Body of pancreas (tissue), 4 donors: ENCODE measurements around the gene SATB2. TPM values are rescaled to one million over a fixed set of nuclear protein-coding genes. Genes with fewer than 3 reads are reported as not detected.

Experiments
- ATAC-seq: fragments of 150-250 bp; one replicate; pipeline ENCODE4 v1.9.1; 2016
- DNase-seq, 4 donors: peaks; one replicate each; pipeline ENCODE4 v3.0.0-alpha.2; 2019
- H3K27ac ChIP-seq, 4 donors: fragments of 200-600 bp; sonication (generic); 1 replicate in 3 of 4; 2 replicates in 1 of 4; pipeline versions ENCODE4 v1.5.1 to v1.6.1; 2016 to 2019; ENCODE audit warnings: mild to moderate bottlenecking in 1 of 4, mixed read lengths in 1 of 4, moderate library complexity in 1 of 4
- H3K27me3 ChIP-seq, 2 donors: fragments of 200-600 bp; sonication (generic); one replicate each; pipeline ENCODE4 v1.6.0; 2016; ENCODE audit warnings: mild to moderate bottlenecking in 1 of 2
- H3K36me3 ChIP-seq, 2 donors: fragments of 200-600 bp; sonication (generic); replicated peaks in 1 of 2; 2 replicates each; pipeline ENCODE4 v1.5.1; 2016; ENCODE audit warnings: low read depth in 2 of 2; ENCODE audit not compliant: insufficient read depth in 1 of 2
- H3K4me1 ChIP-seq: fragments of 200-600 bp; sonication (generic); one replicate; pipeline ENCODE4 v1.6.0; 2016
- H3K4me3 ChIP-seq, 2 donors: fragments of 200-600 bp; sonication (generic); 1 replicate in 1 of 2; 2 replicates in 1 of 2; pipeline ENCODE4 v1.5.1; 2016 to 2019
- H3K9me3 ChIP-seq, 3 donors: fragments of 200-600 bp; sonication (generic); 1 replicate in 2 of 3; 2 replicates in 1 of 3; pipeline ENCODE4 v1.5.1; 2016
- POLR2A ChIP-seq, 3 donors: fragments of 450-650 bp; IDR thresholded peaks; one replicate each; pipeline ENCODE4 v1.6.1; 2016; ENCODE audit warnings: antibody characterized with exemption in 3 of 3, mild to moderate bottlenecking in 2 of 3
- WGBS, 2 donors: methylation state at CpG; one replicate each; pipeline ENCODE4 v1.1.5; 2017; 5-methylcytosine and 5-hydroxymethylcytosine counted together
- intact Hi-C: fragments of 100-400 bp; cut with DNase I; formaldehyde crosslinking; loops from one replicate; pipeline ENCODE4 v1.15.1; 2023
- total RNA-seq, 2 donors: library from RNA; depleted of rRNA; stranded (reverse); fragments of >200 nt; gene quantifications; one replicate each; pipeline ENCODE4 v1.1.0, GENCODE V29; 2016
- TF ChIP-seq, protein P1 (sequence below), 7 experiments: fragments of 450-650 bp in 4 of 7; fragments of 200-600 bp in 3 of 7; sonication (generic) in 3 of 7; IDR thresholded peaks; one replicate each; pipeline ENCODE4 v1.5.1; 2016 to 2019; ENCODE audit warnings: antibody characterized with exemption in 7 of 7

Gene SATB2
- total RNA-seq, 2 donors from 2014 or later: 2.6 to 4.3 TPM

DNA sequence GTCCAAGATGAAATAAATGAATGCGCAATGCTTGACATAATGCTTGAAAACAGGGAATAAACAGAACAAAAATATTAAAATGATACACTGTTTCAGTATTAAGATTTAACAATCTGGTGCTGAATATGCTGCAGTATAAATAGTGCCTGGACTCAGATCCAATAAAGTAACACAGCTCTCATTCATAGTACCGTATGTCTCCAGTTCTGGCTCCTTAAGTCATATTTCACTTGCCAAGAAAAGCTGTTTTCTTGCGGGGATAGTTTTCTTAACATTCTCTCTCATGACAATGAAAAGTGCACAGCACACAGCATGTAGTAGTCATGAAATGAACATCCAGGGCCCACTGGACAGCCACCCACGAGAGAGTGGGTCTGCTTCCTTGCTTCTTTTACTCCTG, 74.7 kb downstream of the SATB2 start:
- no peak overlapping the region for H3K27ac ChIP-seq
- intact Hi-C loops: no loop called here
- no peak for ATAC-seq
- whole genome bisulfite sequencing, 2 donors: 77 to 80% methylated on average over 4 of the region's 4 CpGs
- DNase-seq: no peak
- H3K4me3 ChIP-seq: no peak overlapping the region
- H3K4me1 ChIP-seq: peaks cover 8% of the 10 kb centered on the region
- no peaks in the 10 kb centered on the region for H3K9me3 ChIP-seq
- no peaks in the 10 kb centered on the region for H3K36me3 ChIP-seq
- TF ChIP-seq, protein P1, sequence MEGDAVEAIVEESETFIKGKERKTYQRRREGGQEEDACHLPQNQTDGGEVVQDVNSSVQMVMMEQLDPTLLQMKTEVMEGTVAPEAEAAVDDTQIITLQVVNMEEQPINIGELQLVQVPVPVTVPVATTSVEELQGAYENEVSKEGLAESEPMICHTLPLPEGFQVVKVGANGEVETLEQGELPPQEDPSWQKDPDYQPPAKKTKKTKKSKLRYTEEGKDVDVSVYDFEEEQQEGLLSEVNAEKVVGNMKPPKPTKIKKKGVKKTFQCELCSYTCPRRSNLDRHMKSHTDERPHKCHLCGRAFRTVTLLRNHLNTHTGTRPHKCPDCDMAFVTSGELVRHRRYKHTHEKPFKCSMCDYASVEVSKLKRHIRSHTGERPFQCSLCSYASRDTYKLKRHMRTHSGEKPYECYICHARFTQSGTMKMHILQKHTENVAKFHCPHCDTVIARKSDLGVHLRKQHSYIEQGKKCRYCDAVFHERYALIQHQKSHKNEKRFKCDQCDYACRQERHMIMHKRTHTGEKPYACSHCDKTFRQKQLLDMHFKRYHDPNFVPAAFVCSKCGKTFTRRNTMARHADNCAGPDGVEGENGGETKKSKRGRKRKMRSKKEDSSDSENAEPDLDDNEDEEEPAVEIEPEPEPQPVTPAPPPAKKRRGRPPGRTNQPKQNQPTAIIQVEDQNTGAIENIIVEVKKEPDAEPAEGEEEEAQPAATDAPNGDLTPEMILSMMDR (IDR thresholded peaks at IDR 0.05): no peak
- no peaks in the 10 kb centered on the region for H3K27me3 ChIP-seq

DNA sequence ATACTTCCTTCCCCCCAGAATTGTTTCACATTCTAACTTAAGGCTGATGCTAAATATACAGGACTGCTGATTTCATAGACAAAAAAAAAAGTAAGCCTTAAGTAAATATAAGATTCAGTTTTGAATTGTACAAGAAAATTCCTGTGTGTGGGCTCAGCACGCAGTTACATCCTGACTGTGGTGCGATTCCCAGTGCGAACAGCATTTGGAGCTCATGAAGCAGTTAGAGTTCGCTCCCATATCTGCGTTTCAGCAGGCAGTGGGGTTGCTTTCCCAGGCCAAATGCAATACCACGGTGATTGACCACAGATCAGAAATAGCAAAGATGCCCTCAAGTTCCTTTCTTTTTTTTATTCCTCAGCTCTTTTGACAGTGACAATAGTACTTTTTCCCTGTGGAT, 75.6 kb downstream of the SATB2 start:
- intact Hi-C loops: no loop called here
- ATAC-seq (no peak), DNase-seq (no peak)

DNA sequence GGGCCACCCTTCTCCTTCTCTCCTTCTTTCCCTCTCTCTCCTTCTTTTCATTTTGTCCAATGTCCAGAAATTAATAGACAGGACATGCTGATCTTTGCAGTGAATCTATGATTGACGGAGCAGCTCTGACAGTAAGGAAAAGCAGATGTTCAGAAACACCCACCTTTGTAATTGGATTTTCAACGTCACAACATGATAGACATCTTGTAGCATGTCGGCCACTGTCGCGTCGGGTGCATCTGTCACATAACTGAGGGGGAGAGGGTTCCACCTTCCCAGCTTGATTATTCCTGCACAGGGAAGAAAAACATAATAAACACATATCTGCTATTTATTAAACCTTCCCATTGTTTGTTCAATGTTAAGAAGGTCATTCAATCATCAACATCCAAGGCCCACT, 76.2 kb downstream of the SATB2 start:
- WGBS, 2 donors: 73 to 87% methylated on average over 6 of the region's 6 CpGs
- no peak for DNase-seq
- H3K27ac ChIP-seq: no peak overlapping the region
- no peak for TF ChIP-seq POLR2A (IDR thresholded peaks at IDR 0.05)
- TF ChIP-seq, protein P1 (IDR thresholded peaks at IDR 0.05): no peak
- H3K36me3 ChIP-seq: no peaks in the 10 kb centered on the region
- no peaks in the 10 kb centered on the region for H3K9me3 ChIP-seq
- H3K4me1 ChIP-seq: peaks cover 8% of the 10 kb centered on the region
- no peaks in the 10 kb centered on the region for H3K27me3 ChIP-seq
- H3K4me3 ChIP-seq: no peak overlapping the region
- no peak for ATAC-seq
- intact Hi-C loops: no loop called here

More for the DNA sequence above, 75.6 kb downstream of the SATB2 start:
- Histone ChIP-seq H3K4me1 (peaks cover 8% of the 10 kb centered on the region), H3K27me3 (no peaks in the 10 kb centered on the region), H3K27ac (no peak overlapping the region), H3K4me3 (no peak overlapping the region), H3K36me3 (no peaks in the 10 kb centered on the region), H3K9me3 (no peaks in the 10 kb centered on the region)
- no peak for TF ChIP-seq POLR2A (IDR thresholded peaks at IDR 0.05)
- TF ChIP-seq, protein P1 (IDR thresholded peaks at IDR 0.05): no peak
- WGBS, 2 donors: 57 to 80% methylated on average over 6 of the region's 6 CpGs

DNA sequence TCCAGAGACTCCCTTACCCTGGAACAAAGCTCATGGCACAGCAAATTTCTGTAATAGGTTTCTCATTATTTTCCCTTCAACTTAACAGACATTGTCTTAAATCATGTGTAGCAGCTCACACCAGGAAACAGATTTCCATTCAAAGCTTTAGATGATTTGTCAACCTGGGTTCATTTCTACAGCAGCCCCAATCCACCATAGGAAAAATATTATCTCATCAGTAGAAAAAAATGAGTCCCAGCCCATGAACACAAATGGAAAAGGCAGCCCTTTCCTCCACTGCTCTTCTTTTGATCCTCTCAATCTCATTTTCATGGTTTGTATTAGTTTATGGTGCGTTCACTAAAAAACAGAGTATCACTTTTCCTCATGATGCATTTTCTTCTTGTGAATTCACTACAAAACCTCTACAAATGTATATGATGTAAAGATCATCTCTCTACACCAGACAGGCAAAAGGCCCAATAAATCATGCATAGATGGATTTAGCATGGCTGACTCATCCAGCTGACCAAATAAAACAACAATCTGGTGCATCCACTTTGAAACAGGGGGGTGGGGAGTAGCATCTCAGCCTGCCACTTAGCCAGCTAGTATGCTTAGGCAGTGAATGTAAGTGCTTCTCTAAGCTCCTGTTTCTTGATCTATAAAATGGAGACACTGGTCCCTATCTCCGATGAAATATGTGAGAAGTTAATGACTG, 78.6 kb downstream of the SATB2 start:
- ATAC-seq: no peak
- intact Hi-C loops: no loop called here
- Histone ChIP-seq H3K27ac (no peak overlapping the region), H3K9me3 (no peaks in the 10 kb centered on the region), H3K4me1 (peaks cover 2% of the 10 kb centered on the region), H3K36me3 (no peaks in the 10 kb centered on the region), H3K4me3 (no peak overlapping the region), H3K27me3 (no peaks in the 10 kb centered on the region)
- no peak for TF ChIP-seq POLR2A (IDR thresholded peaks at IDR 0.05)
- TF ChIP-seq, protein P1 (IDR thresholded peaks at IDR 0.05): no peak
- DNase-seq: no peak
- WGBS, 2 donors: 98 to 100% methylated on average over 2 of the region's 2 CpGs

DNA sequence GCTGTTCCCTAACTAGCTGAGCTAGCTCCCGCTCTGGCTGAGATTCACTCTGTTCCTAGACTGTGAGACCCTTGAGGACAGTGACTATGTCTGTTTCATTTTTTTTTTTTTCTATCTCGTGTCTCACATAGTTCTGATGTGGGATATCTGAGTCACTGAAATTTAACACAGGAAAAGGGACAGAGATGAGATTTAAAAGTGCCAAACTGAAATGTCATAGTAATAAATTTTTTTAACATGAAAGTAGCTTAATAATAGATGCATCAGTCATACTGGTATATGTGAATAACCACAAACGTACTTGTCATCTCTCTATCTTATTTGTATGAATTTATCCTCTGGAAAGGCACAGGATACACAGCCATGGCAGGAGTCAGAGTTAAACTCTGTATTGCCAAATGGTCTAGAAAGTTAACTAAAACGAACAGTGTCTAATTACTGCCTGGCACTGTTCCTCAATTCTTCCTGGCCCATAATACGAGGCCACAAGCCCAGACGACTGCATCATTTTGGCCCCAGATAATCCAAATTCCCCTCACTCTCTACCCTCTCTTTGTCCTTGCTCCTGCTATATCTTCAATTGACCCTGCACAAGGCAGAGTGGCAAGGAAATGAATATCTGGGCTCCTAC, 87.5 kb downstream of the SATB2 start:
- no peak for TF ChIP-seq POLR2A (IDR thresholded peaks at IDR 0.05)
- TF ChIP-seq, protein P1 (IDR thresholded peaks at IDR 0.05): no peak
- H3K4me1 ChIP-seq: no peaks in the 10 kb centered on the region
- no peaks in the 10 kb centered on the region for H3K9me3 ChIP-seq
- no peaks in the 10 kb centered on the region for H3K36me3 ChIP-seq
- no peaks in the 10 kb centered on the region for H3K27me3 ChIP-seq
- H3K4me3 ChIP-seq: no peak overlapping the region
- intact Hi-C loops: no loop called here
- DNase-seq (no peak), ATAC-seq (no peak)
- H3K27ac ChIP-seq: no peak overlapping the region
- WGBS, 2 donors: 57 to 78% methylated on average over 6 of the region's 6 CpGs
